Measurements from ENCODE around the gene CADM2.

- TF ChIP-seq POLR2A (IDR thresholded peaks at IDR 0.05; ENCODE audit: low read length) (no peak), GATA1 (IDR thresholded peaks at IDR 0.05; ENCODE audit: low read depth, low read length) (no peak)
Measured at GRCh38 chr3:85474241-85474640, 515.5 kb downstream of the CADM2 start.

All from erythroblast (primary cell).